ENCODE results near the gene CEP72. TPM values are rescaled to one million over a fixed set of nuclear protein-coding genes. Genes with fewer than 3 reads are reported as not detected.

CEP72 gene
- total RNA-seq, 1 donor from 2014 or later: 27.8 TPM

DNA sequence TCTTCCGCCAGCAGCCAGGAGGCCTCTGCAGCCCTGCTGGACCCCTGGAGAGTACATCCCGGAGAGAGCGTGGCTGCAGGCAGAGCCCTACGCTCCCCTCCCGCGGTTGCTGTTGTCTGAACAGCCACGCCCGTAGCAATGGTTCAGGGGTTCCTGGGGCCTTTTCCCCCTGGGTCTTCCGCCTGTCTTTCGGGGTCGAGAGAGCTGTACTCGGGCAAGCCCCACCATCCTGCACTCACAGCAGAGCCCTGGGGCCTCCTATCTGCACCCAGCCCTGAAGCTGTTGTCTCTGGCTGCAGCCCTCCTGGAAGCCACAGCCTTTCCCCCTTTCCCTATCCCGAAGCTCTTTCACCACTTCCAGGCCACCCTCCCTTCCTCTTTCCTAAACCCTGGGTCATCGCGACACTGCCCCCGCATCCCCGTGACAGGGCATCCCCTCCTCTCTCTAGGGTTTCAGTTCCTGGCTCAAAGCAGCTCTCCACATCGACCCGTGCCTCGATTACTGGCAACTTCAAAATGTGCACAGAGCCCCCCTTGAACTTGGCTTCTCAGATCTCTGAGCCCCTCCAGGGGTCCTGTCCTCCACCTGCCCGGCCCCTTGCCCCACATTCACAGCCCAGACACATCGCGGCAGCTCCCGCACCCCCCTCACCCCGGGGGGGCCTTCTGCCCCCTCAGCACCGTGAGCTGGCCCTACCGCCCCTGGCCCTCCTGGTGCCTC lies 43.9 kb upstream of the CEP72 start:
- Mint-ChIP-seq H3K27me3 (peaks cover 19% of the 10 kb centered on the region), H3K9me3 (no peaks in the 10 kb centered on the region), H3K4me1 (ENCODE audit: unreplicated experiment) (peaks cover 6% of the 10 kb centered on the region), H3K4me3 (no peak overlapping the region), H3K36me3 (no peaks in the 10 kb centered on the region), H3K27ac (no peak overlapping the region)
- TF ChIP-seq, protein P1, sequence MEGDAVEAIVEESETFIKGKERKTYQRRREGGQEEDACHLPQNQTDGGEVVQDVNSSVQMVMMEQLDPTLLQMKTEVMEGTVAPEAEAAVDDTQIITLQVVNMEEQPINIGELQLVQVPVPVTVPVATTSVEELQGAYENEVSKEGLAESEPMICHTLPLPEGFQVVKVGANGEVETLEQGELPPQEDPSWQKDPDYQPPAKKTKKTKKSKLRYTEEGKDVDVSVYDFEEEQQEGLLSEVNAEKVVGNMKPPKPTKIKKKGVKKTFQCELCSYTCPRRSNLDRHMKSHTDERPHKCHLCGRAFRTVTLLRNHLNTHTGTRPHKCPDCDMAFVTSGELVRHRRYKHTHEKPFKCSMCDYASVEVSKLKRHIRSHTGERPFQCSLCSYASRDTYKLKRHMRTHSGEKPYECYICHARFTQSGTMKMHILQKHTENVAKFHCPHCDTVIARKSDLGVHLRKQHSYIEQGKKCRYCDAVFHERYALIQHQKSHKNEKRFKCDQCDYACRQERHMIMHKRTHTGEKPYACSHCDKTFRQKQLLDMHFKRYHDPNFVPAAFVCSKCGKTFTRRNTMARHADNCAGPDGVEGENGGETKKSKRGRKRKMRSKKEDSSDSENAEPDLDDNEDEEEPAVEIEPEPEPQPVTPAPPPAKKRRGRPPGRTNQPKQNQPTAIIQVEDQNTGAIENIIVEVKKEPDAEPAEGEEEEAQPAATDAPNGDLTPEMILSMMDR (conservative IDR thresholded peaks at IDR 0.05): no peak
- DNase-seq (ENCODE audit: extremely low spot score, unreplicated experiment): no peak

DNA sequence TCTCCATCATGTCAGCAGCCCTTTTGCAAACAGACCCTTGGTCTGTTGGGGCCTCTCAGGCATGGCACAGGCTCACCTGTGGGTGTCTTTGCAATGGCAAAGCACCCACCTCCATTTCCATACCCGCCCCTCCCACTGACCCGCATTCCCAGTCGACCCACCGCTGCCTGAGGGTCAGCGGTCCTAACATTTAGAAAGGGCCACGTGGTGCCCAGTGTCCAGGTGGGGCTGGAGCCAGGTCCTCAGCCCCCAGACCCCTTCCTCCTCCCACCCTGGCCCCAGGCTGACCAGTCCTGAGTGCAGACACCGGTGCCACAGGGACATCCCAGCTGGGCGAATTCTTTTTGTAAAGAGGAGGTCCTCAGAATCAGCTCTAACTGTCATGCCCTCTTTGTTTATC lies 43.3 kb upstream of the CEP72 start:
- no peak overlapping the region for H3K4me3 Mint-ChIP-seq
- TF ChIP-seq, protein P1 (conservative IDR thresholded peaks at IDR 0.05): no peak
- H3K27me3 Mint-ChIP-seq: peaks cover 19% of the 10 kb centered on the region
- no peak for DNase-seq (ENCODE audit: extremely low spot score, unreplicated experiment)
- H3K9me3 Mint-ChIP-seq: no peaks in the 10 kb centered on the region
- no peak overlapping the region for H3K27ac Mint-ChIP-seq
- H3K4me1 Mint-ChIP-seq (ENCODE audit: unreplicated experiment): peaks cover 6% of the 10 kb centered on the region
- no peaks in the 10 kb centered on the region for H3K36me3 Mint-ChIP-seq

DNA sequence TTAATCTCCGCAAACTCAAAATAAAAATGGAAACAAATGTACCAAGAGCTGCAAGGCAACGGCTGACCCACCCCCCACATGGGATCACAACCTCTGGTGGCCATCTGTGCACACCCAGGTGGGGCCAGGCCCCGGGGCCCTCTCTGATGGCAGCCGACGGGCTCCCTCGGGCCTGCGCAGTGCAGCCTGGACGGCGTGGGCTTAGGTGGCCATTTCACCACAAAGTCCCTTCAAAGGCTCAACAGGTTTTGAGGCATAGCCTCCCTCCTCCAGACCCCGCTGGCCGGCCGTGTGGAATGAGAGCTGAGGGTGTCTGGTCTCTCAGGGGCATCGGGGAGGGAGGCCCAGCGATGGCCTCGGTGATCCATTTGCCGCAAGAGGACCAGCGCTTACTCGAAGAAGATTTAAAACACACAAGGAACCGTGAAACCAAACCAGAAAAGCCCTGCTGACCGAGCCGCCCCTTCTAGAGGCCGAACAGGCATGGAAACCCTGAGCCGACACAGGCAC lies 42.7 kb upstream of the CEP72 start:
- no peaks in the 10 kb centered on the region for H3K9me3 Mint-ChIP-seq
- H3K36me3 Mint-ChIP-seq: no peaks in the 10 kb centered on the region
- H3K27ac Mint-ChIP-seq: no peak overlapping the region
- H3K4me3 Mint-ChIP-seq: no peak overlapping the region
- H3K4me1 Mint-ChIP-seq (ENCODE audit: unreplicated experiment): peaks cover 6% of the 10 kb centered on the region
- TF ChIP-seq, protein P1 (conservative IDR thresholded peaks at IDR 0.05): no peak
- H3K27me3 Mint-ChIP-seq: peaks cover 19% of the 10 kb centered on the region
- no peak for DNase-seq (ENCODE audit: extremely low spot score, unreplicated experiment)

DNA sequence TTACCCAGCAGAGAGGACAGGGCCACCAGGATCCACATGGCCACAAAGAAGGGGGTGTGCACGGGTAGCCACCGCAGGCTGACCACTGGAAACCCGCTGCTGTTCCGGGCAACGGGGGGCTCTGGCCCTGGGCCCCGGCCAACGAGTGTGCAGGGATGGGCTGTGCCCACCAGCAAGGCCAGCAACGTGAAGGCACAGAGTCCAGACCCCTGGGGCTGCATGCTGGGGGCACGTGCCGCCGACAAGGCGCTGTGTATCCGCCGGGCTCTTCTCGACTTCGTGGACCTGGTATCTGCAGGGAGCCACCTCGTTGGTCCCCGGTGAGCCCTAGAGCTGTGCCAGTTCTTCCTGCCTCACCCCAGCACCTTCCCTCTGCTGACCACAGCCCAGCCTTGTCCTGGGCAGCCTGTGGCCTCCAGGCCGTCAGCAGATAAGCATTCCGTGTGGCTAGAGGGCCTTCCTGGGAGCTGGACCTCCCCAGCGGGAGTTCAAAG lies 42.2 kb upstream of the CEP72 start:
- no peak for DNase-seq (ENCODE audit: extremely low spot score, unreplicated experiment)
- no peaks in the 10 kb centered on the region for H3K9me3 Mint-ChIP-seq
- peaks cover 6% of the 10 kb centered on the region for H3K4me1 Mint-ChIP-seq (ENCODE audit: unreplicated experiment)
- peaks cover 19% of the 10 kb centered on the region for H3K27me3 Mint-ChIP-seq
- TF ChIP-seq, protein P1 (conservative IDR thresholded peaks at IDR 0.05): no peak
- no peak overlapping the region for H3K27ac Mint-ChIP-seq
- H3K4me3 Mint-ChIP-seq: no peak overlapping the region
- no peaks in the 10 kb centered on the region for H3K36me3 Mint-ChIP-seq

DNA sequence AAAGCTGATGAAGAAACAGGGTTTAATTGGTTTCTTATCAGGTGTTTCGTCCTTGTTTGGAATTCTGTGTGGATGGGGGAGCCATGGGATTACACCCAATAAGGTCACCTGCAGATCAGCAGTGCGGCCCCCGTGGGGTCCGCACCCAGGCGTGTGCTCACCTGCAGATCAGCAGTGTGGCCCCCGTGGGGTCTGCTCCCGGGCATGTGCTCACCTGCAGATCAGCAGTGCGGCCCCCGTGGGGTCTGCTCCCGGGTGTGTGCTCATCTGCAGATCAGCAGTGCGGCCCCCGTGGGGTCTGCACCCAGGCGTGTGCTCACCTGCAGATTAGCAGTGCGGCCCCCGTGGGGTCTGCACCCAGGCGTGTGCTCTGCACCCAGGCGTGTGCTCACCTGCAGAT lies 41.7 kb upstream of the CEP72 start:
- Mint-ChIP-seq H3K27ac (no peak overlapping the region), H3K36me3 (no peaks in the 10 kb centered on the region), H3K4me1 (ENCODE audit: unreplicated experiment) (peaks cover 6% of the 10 kb centered on the region), H3K9me3 (peaks cover 4% of the 10 kb centered on the region), H3K4me3 (no peak overlapping the region), H3K27me3 (peaks cover 23% of the 10 kb centered on the region)
- DNase-seq (ENCODE audit: extremely low spot score, unreplicated experiment): no peak
- TF ChIP-seq, protein P1 (conservative IDR thresholded peaks at IDR 0.05): no peak
